ENCODE measurements around the gene THRB.

The THRB gene

GRCh38 chr3:24288496-24289236 is 206.0 kb downstream of the THRB start:
- Histone ChIP-seq H2BK12ac (ENCODE audit: low read length) (no peak overlapping the region), H3K4me2 (ENCODE audit: insufficient read depth, low read length, poor library complexity, severe bottlenecking) (no peak overlapping the region), H2BK15ac (ENCODE audit: low read length) (no peak overlapping the region), H3K79me1 (ENCODE audit: low read depth, low read length) (no peaks in the 10 kb centered on the region), H3K9me3 (replicated peaks in 1 of 2; ENCODE audit: control insufficient read depth in 2 of 2, insufficient read depth in 1 of 2, low read depth in 1 of 2, low read length in 2 of 2) (no peaks in the 10 kb centered on the region), H3K9ac (ENCODE audit: low read depth, low read length, poor library complexity) (no peak overlapping the region), H3K14ac (ENCODE audit: low read length) (no peak overlapping the region), H2BK120ac (ENCODE audit: low read depth, low read length) (no peak overlapping the region), H3K23ac (ENCODE audit: low read depth, low read length, poor library complexity) (no peak overlapping the region), H3K18ac (ENCODE audit: low read length) (no peak overlapping the region), H3K36me3 (replicated peaks in 1 of 2; ENCODE audit: control insufficient read depth in 2 of 2, insufficient read depth in 2 of 2, low read length in 2 of 2) (no peaks in the 10 kb centered on the region), H4K91ac (ENCODE audit: low read depth, low read length, poor library complexity) (no peak overlapping the region), H3K4me3 (ENCODE audit: low read length in 2 of 2) (no peak overlapping the region), H3K27ac (replicated peaks; ENCODE audit: low read length) (no peak overlapping the region), H3K27me3 (ENCODE audit: control insufficient read depth in 3 of 3, insufficient read depth in 3 of 3, low read depth in 1 of 3, low read length in 3 of 3) (no peaks in the 10 kb centered on the region), H3K4ac (ENCODE audit: low read length) (no peak overlapping the region), H2AFZ (ENCODE audit: low read length) (no peak overlapping the region), H3K4me1 (ENCODE audit: control insufficient read depth in 2 of 2, insufficient read depth in 1 of 2, low read depth in 1 of 2, low read length in 2 of 2) (peaks cover 0 to 2% of the 10 kb centered on the region in 2 donors), H4K8ac (ENCODE audit: low read depth, low read length) (no peak overlapping the region), H2BK5ac (ENCODE audit: low read length) (no peak overlapping the region), H2AK5ac (ENCODE audit: low read depth, low read length) (no peak overlapping the region)
- no peak for DNase-seq (ENCODE audit: low spot score)
- no CpG with 5 or more reads among the region's 8 CpGs for WGBS, 2 donors (ENCODE audit: extremely low coverage in 2 of 2, insufficient read length in 2 of 2, insufficient replicate concordance in 1 of 2)

GRCh38 chr3:24287755-24288450 is 206.7 kb downstream of the THRB start:
- no peaks in the 10 kb centered on the region for H3K9me3 ChIP-seq (replicated peaks in 1 of 2; ENCODE audit: control insufficient read depth in 2 of 2, insufficient read depth in 1 of 2, low read depth in 1 of 2, low read length in 2 of 2)
- H3K23ac ChIP-seq (ENCODE audit: low read depth, low read length, poor library complexity), result no peak overlapping the region
- no peak overlapping the region for H3K9ac ChIP-seq (ENCODE audit: low read depth, low read length, poor library complexity)
- peaks cover 0 to 2% of the 10 kb centered on the region in 2 donors for H3K4me1 ChIP-seq (ENCODE audit: control insufficient read depth in 2 of 2, insufficient read depth in 1 of 2, low read depth in 1 of 2, low read length in 2 of 2)
- no peaks in the 10 kb centered on the region for H3K79me1 ChIP-seq (ENCODE audit: low read depth, low read length)
- H3K27me3 ChIP-seq (ENCODE audit: control insufficient read depth in 3 of 3, insufficient read depth in 3 of 3, low read depth in 1 of 3, low read length in 3 of 3), result no peaks in the 10 kb centered on the region
- no peak for DNase-seq (ENCODE audit: low spot score)
- no peak overlapping the region for H2BK120ac ChIP-seq (ENCODE audit: low read depth, low read length)
- no peak overlapping the region for H2AK5ac ChIP-seq (ENCODE audit: low read depth, low read length)
- H2AFZ ChIP-seq (ENCODE audit: low read length), result no peak overlapping the region
- H4K8ac ChIP-seq (ENCODE audit: low read depth, low read length), result no peak overlapping the region
- H3K27ac ChIP-seq (replicated peaks; ENCODE audit: low read length), result no peak overlapping the region
- no peak overlapping the region for H4K91ac ChIP-seq (ENCODE audit: low read depth, low read length, poor library complexity)
- H3K4me2 ChIP-seq (ENCODE audit: insufficient read depth, low read length, poor library complexity, severe bottlenecking), result no peak overlapping the region
- H2BK15ac ChIP-seq (ENCODE audit: low read length), result no peak overlapping the region
- H3K4ac ChIP-seq (ENCODE audit: low read length), result no peak overlapping the region
- no peaks in the 10 kb centered on the region for H3K36me3 ChIP-seq (replicated peaks in 1 of 2; ENCODE audit: control insufficient read depth in 2 of 2, insufficient read depth in 2 of 2, low read length in 2 of 2)
- no peak overlapping the region for H3K14ac ChIP-seq (ENCODE audit: low read length)
- WGBS, 2 donors (ENCODE audit: extremely low coverage in 2 of 2, insufficient read length in 2 of 2, insufficient replicate concordance in 1 of 2), result no CpG with 5 or more reads among the region's 3 CpGs
- no peak overlapping the region for H2BK12ac ChIP-seq (ENCODE audit: low read length)
- H3K18ac ChIP-seq (ENCODE audit: low read length), result no peak overlapping the region
- H3K4me3 ChIP-seq (ENCODE audit: low read length in 2 of 2), result no peak overlapping the region
- no peak overlapping the region for H2BK5ac ChIP-seq (ENCODE audit: low read length)

- no peak overlapping the region for H2BK15ac ChIP-seq (ENCODE audit: low read length)
- no peak overlapping the region for H3K4me2 ChIP-seq (ENCODE audit: insufficient read depth, low read length, poor library complexity, severe bottlenecking)
- no peak overlapping the region for H3K4me3 ChIP-seq (ENCODE audit: low read length in 2 of 2)
- WGBS, 2 donors (ENCODE audit: extremely low coverage in 2 of 2, insufficient read length in 2 of 2, insufficient replicate concordance in 1 of 2), result no CpG with 5 or more reads among the region's 3 CpGs
- H3K9me3 ChIP-seq (replicated peaks in 1 of 2; ENCODE audit: control insufficient read depth in 2 of 2, insufficient read depth in 1 of 2, low read depth in 1 of 2, low read length in 2 of 2), result no peaks in the 10 kb centered on the region
- no peak overlapping the region for H3K27ac ChIP-seq (replicated peaks; ENCODE audit: low read length)
- H3K14ac ChIP-seq (ENCODE audit: low read length), result no peak overlapping the region
- no peaks in the 10 kb centered on the region for H3K36me3 ChIP-seq (replicated peaks in 1 of 2; ENCODE audit: control insufficient read depth in 2 of 2, insufficient read depth in 2 of 2, low read length in 2 of 2)
- H3K18ac ChIP-seq (ENCODE audit: low read length), result no peak overlapping the region
- no peaks in the 10 kb centered on the region for H3K79me1 ChIP-seq (ENCODE audit: low read depth, low read length)
- H2AK5ac ChIP-seq (ENCODE audit: low read depth, low read length), result no peak overlapping the region
- no peak overlapping the region for H4K91ac ChIP-seq (ENCODE audit: low read depth, low read length, poor library complexity)
- H2BK120ac ChIP-seq (ENCODE audit: low read depth, low read length), result no peak overlapping the region
- no peak overlapping the region for H2BK5ac ChIP-seq (ENCODE audit: low read length)
- H3K9ac ChIP-seq (ENCODE audit: low read depth, low read length, poor library complexity), result no peak overlapping the region
- no peak for DNase-seq (ENCODE audit: low spot score)
- H2AFZ ChIP-seq (ENCODE audit: low read length), result no peak overlapping the region
- no peaks in the 10 kb centered on the region for H3K27me3 ChIP-seq (ENCODE audit: control insufficient read depth in 3 of 3, insufficient read depth in 3 of 3, low read depth in 1 of 3, low read length in 3 of 3)
- H4K8ac ChIP-seq (ENCODE audit: low read depth, low read length), result no peak overlapping the region
- no peak overlapping the region for H3K4ac ChIP-seq (ENCODE audit: low read length)
- H3K23ac ChIP-seq (ENCODE audit: low read depth, low read length, poor library complexity), result no peak overlapping the region
- H3K4me1 ChIP-seq (ENCODE audit: control insufficient read depth in 2 of 2, insufficient read depth in 1 of 2, low read depth in 1 of 2, low read length in 2 of 2), result peaks cover 0 to 2% of the 10 kb centered on the region in 2 donors
- no peak overlapping the region for H2BK12ac ChIP-seq (ENCODE audit: low read length)
Observed at GRCh38 chr3:24286405-24286804, 208.2 kb downstream of the THRB start.

GRCh38 chr3:24278543-24278942 is 216.1 kb downstream of the THRB start:
- H3K27ac ChIP-seq (replicated peaks; ENCODE audit: low read length), result no peak overlapping the region
- H3K9me3 ChIP-seq (replicated peaks in 1 of 2; ENCODE audit: control insufficient read depth in 2 of 2, insufficient read depth in 1 of 2, low read depth in 1 of 2, low read length in 2 of 2), result no peaks in the 10 kb centered on the region
- H3K4ac ChIP-seq (ENCODE audit: low read length), result no peak overlapping the region
- H2AK5ac ChIP-seq (ENCODE audit: low read depth, low read length), result no peak overlapping the region
- no CpG with 5 or more reads among the region's 1 CpG for WGBS, 2 donors (ENCODE audit: extremely low coverage in 2 of 2, insufficient read length in 2 of 2, insufficient replicate concordance in 1 of 2)
- H4K91ac ChIP-seq (ENCODE audit: low read depth, low read length, poor library complexity), result no peak overlapping the region
- H3K4me3 ChIP-seq (ENCODE audit: low read length in 2 of 2), result no peak overlapping the region
- no peak for DNase-seq (ENCODE audit: low spot score)
- H3K79me1 ChIP-seq (ENCODE audit: low read depth, low read length), result no peaks in the 10 kb centered on the region
- H3K9ac ChIP-seq (ENCODE audit: low read depth, low read length, poor library complexity), result no peak overlapping the region
- no peak overlapping the region for H2BK15ac ChIP-seq (ENCODE audit: low read length)
- no peaks in the 10 kb centered on the region for H3K36me3 ChIP-seq (replicated peaks in 1 of 2; ENCODE audit: control insufficient read depth in 2 of 2, insufficient read depth in 2 of 2, low read length in 2 of 2)
- H3K23ac ChIP-seq (ENCODE audit: low read depth, low read length, poor library complexity), result no peak overlapping the region
- H2BK12ac ChIP-seq (ENCODE audit: low read length), result no peak overlapping the region
- H4K8ac ChIP-seq (ENCODE audit: low read depth, low read length), result no peak overlapping the region
- no peak overlapping the region for H2BK5ac ChIP-seq (ENCODE audit: low read length)
- H3K4me1 ChIP-seq (ENCODE audit: control insufficient read depth in 2 of 2, insufficient read depth in 1 of 2, low read depth in 1 of 2, low read length in 2 of 2), result no peaks in the 10 kb centered on the region
- H2BK120ac ChIP-seq (ENCODE audit: low read depth, low read length), result no peak overlapping the region
- no peak overlapping the region for H3K14ac ChIP-seq (ENCODE audit: low read length)
- no peak overlapping the region for H3K4me2 ChIP-seq (ENCODE audit: insufficient read depth, low read length, poor library complexity, severe bottlenecking)
- H3K27me3 ChIP-seq (ENCODE audit: control insufficient read depth in 3 of 3, insufficient read depth in 3 of 3, low read depth in 1 of 3, low read length in 3 of 3), result no peaks in the 10 kb centered on the region
- no peak overlapping the region for H3K18ac ChIP-seq (ENCODE audit: low read length)
- no peak overlapping the region for H2AFZ ChIP-seq (ENCODE audit: low read length)
